HG03442 (cell line): Measurements from ENCODE around the gene MRPS6.

Experiments used
- ATAC-seq: cut with Tn5 transposase; IDR thresholded peaks from one replicate; pipeline ENCODE4 v1.9.1; 2021; ENCODE audit warnings: mild to moderate bottlenecking, moderate library complexity; ENCODE audit not compliant: unreplicated experiment

Gene MRPS6

GRCh38 chr21:34097442-34097841 lies 24.1 kb downstream of the MRPS6 start:
- ATAC-seq = no peak

GRCh38 chr21:34100337-34100736 lies 27.0 kb downstream of the MRPS6 start:
- ATAC-seq = no peak

GRCh38 chr21:34100790-34101189 lies 27.4 kb downstream of the MRPS6 start:
- ATAC-seq = no peak

- ATAC-seq = no peak
Observed at GRCh38 chr21:34105947-34106541, 32.7 kb downstream of the MRPS6 start.

- no peak for ATAC-seq
Observed at GRCh38 chr21:34107606-34108005, 34.2 kb downstream of the MRPS6 start.

- ATAC-seq = no peak
Observed at GRCh38 chr21:34109075-34109474, 35.7 kb downstream of the MRPS6 start.

- no peak for ATAC-seq
Observed at GRCh38 chr21:34110594-34111202, 37.3 kb downstream of the MRPS6 start.

GRCh38 chr21:34112316-34113033 lies 39.1 kb downstream of the MRPS6 start:
- no peak for ATAC-seq

- no peak for ATAC-seq
Observed at GRCh38 chr21:34113842-34114241, 40.5 kb downstream of the MRPS6 start.

GRCh38 chr21:34115160-34115559 lies 41.8 kb downstream of the MRPS6 start:
- ATAC-seq = no peak

- no peak for ATAC-seq
Observed at GRCh38 chr21:34116569-34116968, 43.2 kb downstream of the MRPS6 start.

GRCh38 chr21:34120867-34121266 lies 47.5 kb downstream of the MRPS6 start:
- no peak for ATAC-seq

GRCh38 chr21:34122047-34122446 lies 48.7 kb downstream of the MRPS6 start:
- ATAC-seq = no peak

GRCh38 chr21:34123609-34124008 lies 50.2 kb downstream of the MRPS6 start:
- no peak for ATAC-seq

GRCh38 chr21:34126269-34126668 lies 52.9 kb downstream of the MRPS6 start:
- no peak for ATAC-seq

- no peak for ATAC-seq
Observed at GRCh38 chr21:34126691-34127090, 53.3 kb downstream of the MRPS6 start.

- ATAC-seq = no peak
Observed at GRCh38 chr21:34128124-34128523, 54.7 kb downstream of the MRPS6 start.

- ATAC-seq = no peak
Observed at GRCh38 chr21:34128674-34129038, 55.3 kb downstream of the MRPS6 start.

- ATAC-seq = no peak
Observed at GRCh38 chr21:34129039-34129891, 55.9 kb downstream of the MRPS6 start.

GRCh38 chr21:34129901-34130715 lies 56.7 kb downstream of the MRPS6 start:
- no peak for ATAC-seq

- no peak for ATAC-seq
Observed at GRCh38 chr21:34130716-34130985, 57.3 kb downstream of the MRPS6 start.
